Astrocyte (in vitro differentiated cells and primary cell): ENCODE data around the gene B3GALT6.

ENCODE experiments used
- EZH2 ChIP-seq: IDR thresholded peaks from 2 replicates; pipeline ENCODE4 v1.6.1; 2012; ENCODE audit warnings: mild to moderate bottlenecking, low read length, inconsistent platforms; ENCODE audit not compliant: insufficient read depth
- TF ChIP-seq, protein P1 (sequence below): IDR thresholded peaks from 2 replicates; pipeline ENCODE4 v1.5.1; 2011; ENCODE audit warnings: low read depth, mild to moderate bottlenecking, inconsistent platforms, low read length, moderate library complexity; ENCODE audit not compliant: insufficient read depth

GRCh38 chr1:1206376-1206965, 25.6 kb upstream of the B3GALT6 start, which contains the start of gene TNFRSF18:
- TF ChIP-seq, protein P1, sequence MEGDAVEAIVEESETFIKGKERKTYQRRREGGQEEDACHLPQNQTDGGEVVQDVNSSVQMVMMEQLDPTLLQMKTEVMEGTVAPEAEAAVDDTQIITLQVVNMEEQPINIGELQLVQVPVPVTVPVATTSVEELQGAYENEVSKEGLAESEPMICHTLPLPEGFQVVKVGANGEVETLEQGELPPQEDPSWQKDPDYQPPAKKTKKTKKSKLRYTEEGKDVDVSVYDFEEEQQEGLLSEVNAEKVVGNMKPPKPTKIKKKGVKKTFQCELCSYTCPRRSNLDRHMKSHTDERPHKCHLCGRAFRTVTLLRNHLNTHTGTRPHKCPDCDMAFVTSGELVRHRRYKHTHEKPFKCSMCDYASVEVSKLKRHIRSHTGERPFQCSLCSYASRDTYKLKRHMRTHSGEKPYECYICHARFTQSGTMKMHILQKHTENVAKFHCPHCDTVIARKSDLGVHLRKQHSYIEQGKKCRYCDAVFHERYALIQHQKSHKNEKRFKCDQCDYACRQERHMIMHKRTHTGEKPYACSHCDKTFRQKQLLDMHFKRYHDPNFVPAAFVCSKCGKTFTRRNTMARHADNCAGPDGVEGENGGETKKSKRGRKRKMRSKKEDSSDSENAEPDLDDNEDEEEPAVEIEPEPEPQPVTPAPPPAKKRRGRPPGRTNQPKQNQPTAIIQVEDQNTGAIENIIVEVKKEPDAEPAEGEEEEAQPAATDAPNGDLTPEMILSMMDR = no peak
- TF ChIP-seq EZH2 = no peak
